ENCODE results near the gene SLC8A1.

The SLC8A1 gene

GRCh38 chr2:40204268-40204667 lies 247.6 kb downstream of the SLC8A1 start:
- no peak for DNase-seq (ENCODE audit: low read depth in 2 of 3, low spot score in 1 of 3)

- no peak for DNase-seq (ENCODE audit: low read depth in 2 of 3, low spot score in 1 of 3)
These were observed 249.0 kb downstream of the SLC8A1 start for GRCh38 chr2:40202798-40203400.

GRCh38 chr2:40201425-40201824 lies 250.5 kb downstream of the SLC8A1 start:
- no peak for DNase-seq (ENCODE audit: low read depth in 2 of 3, low spot score in 1 of 3)

- no peak for DNase-seq (ENCODE audit: low read depth in 2 of 3, low spot score in 1 of 3)
These were observed 251.4 kb downstream of the SLC8A1 start for GRCh38 chr2:40200366-40200915.

- DNase-seq (ENCODE audit: low read depth in 2 of 3, low spot score in 1 of 3) = no peak
These were observed 252.1 kb downstream of the SLC8A1 start for GRCh38 chr2:40199771-40200170.

GRCh38 chr2:40197121-40197520 lies 254.8 kb downstream of the SLC8A1 start:
- no peak for DNase-seq (ENCODE audit: low read depth in 2 of 3, low spot score in 1 of 3)

GRCh38 chr2:40193670-40194026 lies 258.2 kb downstream of the SLC8A1 start:
- no peak for DNase-seq (ENCODE audit: low read depth in 2 of 3, low spot score in 1 of 3)

- no peak for DNase-seq (ENCODE audit: low read depth in 2 of 3, low spot score in 1 of 3)
These were observed 258.8 kb downstream of the SLC8A1 start for GRCh38 chr2:40192864-40193669.

GRCh38 chr2:40190457-40190856 lies 261.4 kb downstream of the SLC8A1 start:
- DNase-seq (ENCODE audit: low read depth in 2 of 3, low spot score in 1 of 3) = no peak

- DNase-seq (ENCODE audit: low read depth in 2 of 3, low spot score in 1 of 3) = no peak
These were observed 262.0 kb downstream of the SLC8A1 start for GRCh38 chr2:40189881-40190280.

- DNase-seq (ENCODE audit: low read depth in 2 of 3, low spot score in 1 of 3) = no peak
These were observed 264.8 kb downstream of the SLC8A1 start for GRCh38 chr2:40187054-40187453.

GRCh38 chr2:40184551-40184950 lies 267.3 kb downstream of the SLC8A1 start:
- no peak for DNase-seq (ENCODE audit: low read depth in 2 of 3, low spot score in 1 of 3)

- DNase-seq (ENCODE audit: low read depth in 2 of 3, low spot score in 1 of 3) = no peak
These were observed 270.0 kb downstream of the SLC8A1 start for GRCh38 chr2:40181855-40182254.

GRCh38 chr2:40179801-40180200 lies 272.1 kb downstream of the SLC8A1 start:
- DNase-seq (ENCODE audit: low read depth in 2 of 3, low spot score in 1 of 3) = no peak

GRCh38 chr2:40178971-40179370 lies 272.9 kb downstream of the SLC8A1 start:
- no peak for DNase-seq (ENCODE audit: low read depth in 2 of 3, low spot score in 1 of 3)

GRCh38 chr2:40178171-40178778 lies 273.6 kb downstream of the SLC8A1 start:
- no peak for DNase-seq (ENCODE audit: low read depth in 2 of 3, low spot score in 1 of 3)

GRCh38 chr2:40177366-40177765 lies 274.5 kb downstream of the SLC8A1 start:
- DNase-seq (ENCODE audit: low read depth in 2 of 3, low spot score in 1 of 3) = no peak

- DNase-seq (ENCODE audit: low read depth in 2 of 3, low spot score in 1 of 3) = no peak
These were observed 278.6 kb downstream of the SLC8A1 start for GRCh38 chr2:40173276-40173675.

- DNase-seq (ENCODE audit: low read depth in 2 of 3, low spot score in 1 of 3) = no peak
These were observed 282.0 kb downstream of the SLC8A1 start for GRCh38 chr2:40169856-40170255.

- DNase-seq (ENCODE audit: low read depth in 2 of 3, low spot score in 1 of 3) = no peak
These were observed 282.5 kb downstream of the SLC8A1 start for GRCh38 chr2:40169430-40169829.

GRCh38 chr2:40168546-40168945 lies 283.3 kb downstream of the SLC8A1 start:
- DNase-seq (ENCODE audit: low read depth in 2 of 3, low spot score in 1 of 3) = no peak

GRCh38 chr2:40168032-40168431 lies 283.9 kb downstream of the SLC8A1 start:
- no peak for DNase-seq (ENCODE audit: low read depth in 2 of 3, low spot score in 1 of 3)

All from stimulated activated CD4-positive, alpha-beta T cell treated with anti-CD3 and anti-CD28 coated beads, Interleukin-12 subunit alpha, Interleukin-12 subunit beta, amount 100 ng/mL, for 48 hours (primary cell).